Activated T-cell treated with anti-CD3 and anti-CD28 coated beads, Interleukin-2, amount 50 U/mL, for 72 hours (primary cell): Measurements from ENCODE around the gene CCDC138. TPM values are rescaled to one million over a fixed set of nuclear protein-coding genes. Genes with fewer than 3 reads are reported as not detected.
"Not testable (repeated sequence)": the region's sequence is repeated elsewhere in the genome, so short reads cannot be mapped to it uniquely, and the experiment has no call there.

ENCODE experiments used
- ATAC-seq, 2 donors: fragments of 150-1000 bp; cut with Tn5 transposase; replicated peaks in 1 of 2; 2 replicates each; pipeline ENCODE4 v1.10.0; 2021; ENCODE audit warnings: moderate library complexity in 2 of 2, mild to moderate bottlenecking in 1 of 2
- DNase-seq, 2 donors: peaks; one replicate each; pipeline ENCODE4 v3.0.0; 2021 to 2022; ENCODE audit warnings: mixed read lengths in 1 of 2
- H3K27ac Mint-ChIP-seq: one replicate; pipeline ENCODE4 v1.8.0; 2022; ENCODE audit warnings: mild to moderate bottlenecking, moderate library complexity, mixed read lengths
- H3K27me3 Mint-ChIP-seq: one replicate; pipeline ENCODE4 v1.8.0; 2022; ENCODE audit warnings: low read depth, mixed read lengths
- H3K36me3 Mint-ChIP-seq, 2 donors: one replicate each; pipeline ENCODE4 v1.8.0; 2022; ENCODE audit warnings: mixed read lengths in 2 of 2, mild to moderate bottlenecking in 1 of 2; ENCODE audit not compliant: insufficient read depth in 2 of 2
- H3K4me1 Mint-ChIP-seq: one replicate; pipeline ENCODE4 v1.8.0; 2022; ENCODE audit warnings: low read depth, mixed read lengths
- H3K4me3 Mint-ChIP-seq, 2 donors: one replicate each; pipeline ENCODE4 v1.8.0; 2022; ENCODE audit warnings: mild to moderate bottlenecking in 2 of 2, mixed read lengths in 2 of 2, moderate library complexity in 2 of 2
- H3K9me3 Mint-ChIP-seq, 2 donors: one replicate each; pipeline ENCODE4 v1.8.0; 2022; ENCODE audit warnings: mixed read lengths in 2 of 2
- total RNA-seq, 2 donors: library from RNA; stranded (reverse); gene quantifications; one replicate each; pipeline ENCODE4 v1.2.3, GENCODE V29; 2022

The CCDC138 gene
- 10 to 100 TPM in 1 of 2 donors, 1 to 10 TPM in 1; 7.7 to 11.7 TPM for total RNA-seq

- peak within 1 kb of the TSS; percentile 84 for H3K27ac Mint-ChIP-seq
- ATAC-seq = peak; percentile 97 to 98
- DNase-seq = peak; percentile 95 to 96
- H3K4me3 Mint-ChIP-seq = peak within 1 kb of the TSS; percentile 94 to 95
- H3K4me1 Mint-ChIP-seq = peaks cover 13% of the 10 kb centered on the region
- no peaks in the 10 kb centered on the region for H3K9me3 Mint-ChIP-seq
- peaks cover 2 to 20% of the 10 kb centered on the region in 2 donors for H3K36me3 Mint-ChIP-seq
- H3K27me3 Mint-ChIP-seq = no peaks in the 10 kb centered on the region
These were observed at the start of gene CCDC138 for GRCh38 chr2:108786354-108787215. TSS of gene CCDC138 (plus strand) at chr2:108786771. CDS start at chr2:108786823, 52 bp downstream.

GRCh38 chr2:108757973-108758372 lies 28.6 kb upstream of the CCDC138 start:
- H3K4me1 Mint-ChIP-seq, H3K9me3 Mint-ChIP-seq, H3K27ac Mint-ChIP-seq, DNase-seq, ATAC-seq, H3K27me3 Mint-ChIP-seq, H3K4me3 Mint-ChIP-seq: not testable (repeated sequence)
- H3K36me3 Mint-ChIP-seq = peaks cover 3 to 12% of the 10 kb centered on the region in 2 donors

- peaks cover 12 to 21% of the 10 kb centered on the region in 2 donors for H3K36me3 Mint-ChIP-seq
- not testable (repeated sequence) for H3K4me1 Mint-ChIP-seq, H3K27me3 Mint-ChIP-seq, DNase-seq, H3K4me3 Mint-ChIP-seq, ATAC-seq, H3K9me3 Mint-ChIP-seq, H3K27ac Mint-ChIP-seq
These were observed 24.0 kb upstream of the CCDC138 start for GRCh38 chr2:108762618-108763017.

- not testable (repeated sequence) for H3K9me3 Mint-ChIP-seq, H3K27ac Mint-ChIP-seq, DNase-seq, H3K27me3 Mint-ChIP-seq, ATAC-seq, H3K4me1 Mint-ChIP-seq
- peak overlapping the region in 1 of 2 donors; percentile 20 for H3K4me3 Mint-ChIP-seq
- H3K36me3 Mint-ChIP-seq = peaks cover 14 to 28% of the 10 kb centered on the region in 2 donors
These were observed 19.9 kb upstream of the CCDC138 start for GRCh38 chr2:108766671-108767070.

GRCh38 chr2:108767859-108768258 lies 18.7 kb upstream of the CCDC138 start:
- not testable (repeated sequence) for H3K27me3 Mint-ChIP-seq, H3K9me3 Mint-ChIP-seq, ATAC-seq, DNase-seq, H3K4me1 Mint-ChIP-seq, H3K4me3 Mint-ChIP-seq
- Mint-ChIP-seq H3K36me3 (peaks cover 18 to 36% of the 10 kb centered on the region in 2 donors), H3K27ac (peak overlapping the region; percentile 38)

GRCh38 chr2:108776475-108776874 lies 10.1 kb upstream of the CCDC138 start:
- DNase-seq (no peak), ATAC-seq (no peak)
- Mint-ChIP-seq H3K36me3 (peaks cover 5 to 24% of the 10 kb centered on the region in 2 donors), H3K4me1 (no peaks in the 10 kb centered on the region), H3K4me3 (no peak overlapping the region), H3K9me3 (no peaks in the 10 kb centered on the region), H3K27me3 (no peaks in the 10 kb centered on the region), H3K27ac (peak overlapping the region; percentile 73)

- Mint-ChIP-seq H3K4me1 (no peaks in the 10 kb centered on the region), H3K27ac (peak overlapping the region; percentile 34), H3K27me3 (no peaks in the 10 kb centered on the region), H3K36me3 (peaks cover 3 to 16% of the 10 kb centered on the region in 2 donors), H3K4me3 (no peak overlapping the region), H3K9me3 (no peaks in the 10 kb centered on the region)
- ATAC-seq (no peak), DNase-seq (no peak)
These were observed 7.7 kb upstream of the CCDC138 start for GRCh38 chr2:108778857-108779256.

- ATAC-seq (no peak), DNase-seq (no peak)
- Mint-ChIP-seq H3K4me3 (peak overlapping the region; percentile 94 to 95), H3K9me3 (no peaks in the 10 kb centered on the region), H3K4me1 (peaks cover 13% of the 10 kb centered on the region), H3K36me3 (peaks cover 2 to 20% of the 10 kb centered on the region in 2 donors), H3K27me3 (no peaks in the 10 kb centered on the region), H3K27ac (peak overlapping the region; percentile 84)
These were observed 590 bp upstream of the CCDC138 start for GRCh38 chr2:108786008-108786353.

- H3K4me1 Mint-ChIP-seq = peaks cover 13% of the 10 kb centered on the region
- H3K9me3 Mint-ChIP-seq = no peaks in the 10 kb centered on the region
- no peak for DNase-seq
- H3K27me3 Mint-ChIP-seq = no peaks in the 10 kb centered on the region
- peak overlapping the region; percentile 94 to 95 for H3K4me3 Mint-ChIP-seq
- peak overlapping the region; percentile 73 for H3K27ac Mint-ChIP-seq
- peaks cover 0 to 18% of the 10 kb centered on the region in 2 donors for H3K36me3 Mint-ChIP-seq
- ATAC-seq = no peak
These were observed 608 bp downstream of the CCDC138 start for GRCh38 chr2:108787216-108787541.

- ATAC-seq (no peak), DNase-seq (no peak)
- H3K27me3 Mint-ChIP-seq = no peaks in the 10 kb centered on the region
- H3K4me3 Mint-ChIP-seq = no peak overlapping the region
- H3K4me1 Mint-ChIP-seq = peaks cover 6% of the 10 kb centered on the region
- peaks cover 0 to 2% of the 10 kb centered on the region in 2 donors for H3K9me3 Mint-ChIP-seq
- H3K27ac Mint-ChIP-seq = no peak overlapping the region
- peaks cover 4 to 15% of the 10 kb centered on the region in 2 donors for H3K36me3 Mint-ChIP-seq
These were observed 16.6 kb downstream of the CCDC138 start for GRCh38 chr2:108803045-108803736.

- H3K4me3 Mint-ChIP-seq = no peak overlapping the region
- DNase-seq (no peak), ATAC-seq (no peak)
- peaks cover 6 to 7% of the 10 kb centered on the region in 2 donors for H3K9me3 Mint-ChIP-seq
- peaks cover 12 to 28% of the 10 kb centered on the region in 2 donors for H3K36me3 Mint-ChIP-seq
- no peaks in the 10 kb centered on the region for H3K4me1 Mint-ChIP-seq
- H3K27ac Mint-ChIP-seq = no peak overlapping the region
- no peaks in the 10 kb centered on the region for H3K27me3 Mint-ChIP-seq
These were observed 18.5 kb downstream of the CCDC138 start for GRCh38 chr2:108805032-108805431.

- H3K9me3 Mint-ChIP-seq = peaks cover 10 to 11% of the 10 kb centered on the region in 2 donors
- H3K27ac Mint-ChIP-seq = no peak overlapping the region
- H3K36me3 Mint-ChIP-seq = peaks cover 17 to 33% of the 10 kb centered on the region in 2 donors
- no peak for DNase-seq
- H3K4me1 Mint-ChIP-seq = no peaks in the 10 kb centered on the region
- H3K4me3 Mint-ChIP-seq = no peak overlapping the region
- no peak for ATAC-seq
- H3K27me3 Mint-ChIP-seq = no peaks in the 10 kb centered on the region
These were observed 19.2 kb downstream of the CCDC138 start for GRCh38 chr2:108805782-108806181.

GRCh38 chr2:108806371-108807113 lies 20.0 kb downstream of the CCDC138 start:
- ATAC-seq (no peak), DNase-seq (no peak)
- no peaks in the 10 kb centered on the region for H3K4me1 Mint-ChIP-seq
- H3K27me3 Mint-ChIP-seq = no peaks in the 10 kb centered on the region
- no peak overlapping the region for H3K27ac Mint-ChIP-seq
- no peak overlapping the region for H3K4me3 Mint-ChIP-seq
- peaks cover 20 to 37% of the 10 kb centered on the region in 2 donors for H3K36me3 Mint-ChIP-seq
- H3K9me3 Mint-ChIP-seq = peaks cover 10 to 11% of the 10 kb centered on the region in 2 donors
